GM19351 (cell line): ENCODE measurements around the gene CASTOR1.

Experiments
- ATAC-seq: cut with Tn5 transposase; IDR thresholded peaks from one replicate; pipeline ENCODE4 v1.9.1; 2021; ENCODE audit warnings: mild to moderate bottlenecking, moderate library complexity; ENCODE audit not compliant: unreplicated experiment

CASTOR1 gene

DNA sequence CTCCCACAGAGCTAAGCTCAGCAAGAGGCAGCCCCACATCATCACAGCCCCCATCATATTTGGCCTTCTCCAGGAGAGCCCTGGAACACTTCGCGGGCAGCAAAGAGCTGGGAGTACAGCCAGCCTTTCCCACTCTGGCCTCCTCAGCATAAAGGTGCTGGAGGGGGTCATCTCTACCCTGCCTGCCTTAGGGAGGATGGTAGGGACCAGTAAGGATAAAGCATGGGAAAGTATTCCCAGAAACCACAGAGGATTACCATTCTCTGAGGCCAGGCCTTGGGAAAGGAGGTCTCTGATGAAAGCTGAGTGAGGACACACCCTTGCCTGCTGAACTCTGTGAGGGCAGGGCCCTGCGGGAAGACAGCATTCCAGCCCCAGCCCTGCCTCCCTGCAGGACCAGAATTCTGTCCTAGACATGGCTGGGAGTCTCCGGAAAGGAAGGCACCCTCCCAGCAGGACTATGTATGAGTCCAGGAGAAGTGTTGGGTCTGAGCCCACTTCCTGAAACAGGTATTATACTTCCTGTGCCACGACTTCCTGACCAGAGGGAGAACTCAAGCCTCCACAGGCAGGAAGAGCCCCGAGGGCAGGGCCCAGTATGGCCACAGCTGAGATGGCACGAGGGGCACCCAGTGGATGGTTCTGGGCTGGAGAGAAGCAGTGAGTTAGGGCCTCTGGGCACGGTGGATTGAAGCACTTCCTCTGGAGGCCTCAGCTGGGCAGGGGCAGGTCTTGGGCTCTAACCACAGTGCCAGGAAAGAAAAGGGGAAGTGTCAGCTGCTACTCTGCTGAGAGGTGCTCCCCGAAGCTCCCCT, 12.9 kb upstream of the CASTOR1 start:
- no peak for ATAC-seq

DNA sequence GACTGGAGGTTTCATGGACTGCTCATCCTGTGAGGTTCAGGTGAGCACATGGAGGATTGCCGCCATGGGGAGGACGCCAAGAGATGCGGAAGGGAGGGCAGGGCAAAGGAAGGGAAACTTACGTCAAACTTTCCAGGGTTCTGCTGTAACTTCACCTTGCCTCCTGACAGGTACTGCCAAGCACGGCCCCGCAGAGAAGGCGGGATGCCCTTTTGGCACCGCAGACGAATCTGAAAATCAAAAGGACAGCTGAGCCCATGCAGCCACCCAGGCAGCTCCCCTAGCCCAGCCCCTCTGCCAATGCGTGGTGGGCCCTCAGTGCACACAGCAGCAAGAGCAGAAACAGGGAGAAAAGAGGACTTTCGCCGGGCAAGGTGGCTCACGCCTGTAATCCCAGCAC, 10.0 kb upstream of the CASTOR1 start:
- no peak for ATAC-seq

DNA sequence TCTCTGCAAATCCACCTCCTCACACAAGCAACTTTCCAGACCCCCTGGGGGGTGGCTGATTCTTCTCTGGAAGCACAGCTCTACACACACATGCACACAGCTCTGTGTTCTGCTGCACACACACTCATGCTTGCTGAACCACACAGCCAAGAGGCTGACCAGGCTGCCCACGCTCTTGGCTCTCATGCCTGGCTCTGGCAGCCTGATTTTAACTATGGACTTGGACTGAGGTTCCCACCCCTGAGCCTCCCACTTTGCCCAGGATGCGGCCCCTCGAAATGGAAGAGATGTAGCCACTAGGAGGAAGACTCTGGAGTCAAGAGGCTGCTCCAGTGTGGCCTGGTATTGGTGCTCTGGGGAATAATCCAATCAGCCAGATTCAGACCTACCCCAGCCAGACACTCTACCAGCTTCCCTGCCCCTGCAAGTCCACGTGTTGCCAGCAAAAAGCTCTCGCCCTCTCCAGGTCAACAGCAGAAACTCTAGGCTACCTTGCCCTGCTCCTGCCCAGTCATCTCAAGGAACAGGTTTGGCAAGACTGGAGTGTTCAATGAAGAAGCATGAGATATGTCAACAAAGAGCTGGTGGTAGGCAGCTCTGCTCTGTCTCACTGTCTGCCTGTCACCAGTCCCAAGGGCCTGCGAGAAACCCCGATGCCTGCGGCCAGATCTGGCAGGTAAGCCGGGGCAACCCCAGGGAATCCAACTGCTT, 8.8 kb upstream of the CASTOR1 start:
- no peak for ATAC-seq

DNA sequence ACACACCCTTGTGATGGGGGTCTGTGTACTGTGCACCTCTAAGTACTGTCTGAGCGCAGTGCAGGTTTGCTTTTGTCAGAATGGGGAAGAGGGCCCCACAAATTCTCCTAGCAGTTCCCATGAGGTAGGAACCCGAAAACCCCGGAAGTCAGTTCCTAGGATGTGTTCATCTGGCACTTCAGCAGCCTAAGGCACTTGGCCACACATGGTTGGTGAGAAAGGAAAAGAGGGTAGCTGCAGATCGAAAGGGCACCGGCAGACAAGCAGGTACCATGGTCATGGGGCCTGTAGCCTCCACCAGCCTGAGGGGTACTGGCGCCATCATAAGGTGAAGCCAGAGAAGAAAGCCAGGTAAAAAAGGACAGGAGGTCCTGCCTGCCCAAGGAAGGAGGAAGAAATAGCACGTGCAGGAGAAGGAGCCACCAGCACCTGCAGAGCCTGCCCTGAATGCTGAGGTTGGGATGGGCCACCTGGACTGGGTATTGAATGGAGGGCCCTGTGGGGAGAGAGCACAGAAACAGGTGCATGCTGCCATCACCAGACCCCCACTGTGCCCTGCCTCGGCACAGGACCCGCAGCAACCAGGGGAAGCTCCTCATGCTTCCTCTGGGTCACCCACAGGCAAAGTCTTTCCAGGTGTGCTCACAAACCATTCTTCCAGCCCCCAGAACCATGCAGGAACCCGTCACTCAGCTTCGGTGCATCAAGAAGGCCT, 8.1 kb upstream of the CASTOR1 start:
- no peak for ATAC-seq

DNA sequence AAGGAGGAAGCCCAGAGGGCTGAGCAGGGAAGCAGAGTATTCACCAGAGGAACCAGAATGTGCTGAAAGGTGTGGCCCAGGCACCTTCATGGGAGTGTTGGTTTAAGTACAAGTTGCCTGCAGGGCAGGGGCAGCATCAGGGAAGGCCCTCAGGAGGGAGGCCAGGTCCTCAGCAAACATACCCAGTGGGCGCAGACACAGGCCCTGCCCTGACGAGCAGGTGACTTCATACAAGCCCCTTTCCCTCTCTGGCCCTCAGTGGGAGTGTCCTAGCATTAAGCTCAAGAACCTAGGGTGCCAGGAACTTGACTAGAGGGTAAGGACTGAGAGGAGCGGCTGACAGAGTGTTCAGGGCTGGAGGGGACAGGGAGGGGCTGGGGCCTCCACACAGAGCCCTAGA, 7.5 kb upstream of the CASTOR1 start:
- ATAC-seq, result no peak

DNA sequence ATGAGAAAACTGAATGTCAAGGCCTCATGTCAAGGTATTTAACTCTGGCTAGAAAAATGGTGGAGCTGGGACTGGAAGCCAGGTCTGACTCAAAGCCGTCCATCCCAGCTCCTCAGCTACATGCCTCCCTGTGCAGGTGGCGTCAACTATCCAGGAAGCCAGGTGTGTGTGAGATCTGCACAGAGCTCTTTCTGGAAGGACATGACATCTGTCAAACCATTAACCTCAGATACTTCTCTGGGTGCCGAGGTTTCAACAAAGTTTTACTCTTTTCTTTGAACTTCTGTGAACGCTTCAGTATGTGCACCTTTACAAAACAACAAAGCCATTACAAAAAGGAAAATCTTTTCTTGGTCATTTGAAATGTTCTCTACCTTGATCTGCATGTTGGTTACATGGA, 7.0 kb upstream of the CASTOR1 start:
- ATAC-seq, result no peak

DNA sequence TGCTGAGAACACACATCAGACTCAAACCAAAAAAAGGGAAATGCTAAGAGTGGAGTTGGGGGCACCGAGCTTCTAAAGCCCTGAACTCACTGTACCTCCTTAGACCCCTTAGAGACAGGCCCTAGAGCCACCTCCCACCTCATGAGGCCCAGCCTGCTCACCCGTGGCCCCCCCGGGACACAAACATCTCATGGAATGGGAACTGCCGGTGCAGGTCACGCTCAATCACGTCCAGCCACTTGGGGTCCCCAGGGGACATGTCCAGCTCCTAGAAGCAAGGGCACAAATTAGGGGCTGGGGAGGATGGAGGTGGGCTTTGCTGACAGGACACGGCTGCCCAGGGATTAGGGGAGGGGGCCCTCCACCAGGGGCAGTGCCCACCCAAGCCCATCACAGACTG, 6.3 kb upstream of the CASTOR1 start:
- ATAC-seq, result no peak

DNA sequence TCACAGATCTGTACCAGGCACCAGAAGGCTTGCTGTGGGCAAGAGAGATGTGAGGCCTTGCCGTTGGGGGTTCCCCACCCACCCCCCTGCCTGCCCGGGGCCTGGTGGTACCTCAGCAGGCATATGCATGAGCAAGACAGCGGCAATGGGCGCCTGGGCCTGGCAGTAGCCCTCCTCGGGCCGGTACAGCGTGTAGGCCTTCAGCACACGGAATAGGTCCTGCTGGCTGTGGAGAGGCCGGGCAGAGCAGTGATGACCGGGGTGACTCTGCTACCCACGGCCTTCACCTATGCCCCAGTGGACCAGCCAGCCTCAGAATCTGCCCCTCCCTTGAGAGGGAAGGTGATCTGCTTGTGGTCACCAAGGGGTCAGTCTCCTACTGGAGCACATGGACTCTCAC, 5.5 kb upstream of the CASTOR1 start:
- ATAC-seq, result no peak

DNA sequence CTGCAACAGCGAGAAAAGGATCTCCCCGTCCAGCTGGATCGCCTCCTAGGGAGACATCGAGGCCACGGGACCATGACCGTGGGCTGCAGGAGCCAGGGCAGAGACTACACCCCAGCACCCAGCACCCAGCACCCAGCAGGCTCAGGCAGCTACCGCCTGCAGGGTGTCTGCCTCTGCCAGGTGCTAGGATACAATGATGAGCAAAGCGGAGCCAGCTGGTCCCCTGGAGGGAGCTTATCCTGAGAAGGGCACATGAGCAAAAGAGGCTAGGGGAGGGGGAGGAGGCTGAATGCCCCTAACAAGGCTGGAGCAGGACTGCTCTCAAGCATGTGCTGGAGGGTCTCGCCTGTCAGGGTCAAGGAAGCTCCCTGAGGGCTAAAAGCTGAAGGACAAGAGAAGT, 4.8 kb upstream of the CASTOR1 start:
- no peak for ATAC-seq

DNA sequence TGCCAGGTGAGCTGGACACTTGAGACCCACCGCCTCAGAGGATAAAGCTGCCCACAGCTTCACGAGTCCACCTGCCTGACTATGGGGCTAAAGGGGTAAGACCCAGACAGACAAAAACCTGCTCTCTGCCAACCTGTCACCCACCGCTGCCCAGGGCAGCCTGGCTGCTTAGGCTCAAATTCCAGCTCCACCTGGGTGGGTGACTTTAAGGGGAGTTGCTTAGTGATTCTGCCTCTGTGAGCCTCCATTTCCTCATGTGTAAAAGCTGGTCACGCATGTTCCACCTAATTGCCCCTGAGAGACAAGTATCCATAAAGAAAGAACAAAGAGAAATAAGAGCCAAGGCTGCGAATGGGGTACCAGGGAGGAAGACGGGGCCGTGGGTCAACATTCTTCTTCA, 3.7 kb upstream of the CASTOR1 start:
- no peak for ATAC-seq

DNA sequence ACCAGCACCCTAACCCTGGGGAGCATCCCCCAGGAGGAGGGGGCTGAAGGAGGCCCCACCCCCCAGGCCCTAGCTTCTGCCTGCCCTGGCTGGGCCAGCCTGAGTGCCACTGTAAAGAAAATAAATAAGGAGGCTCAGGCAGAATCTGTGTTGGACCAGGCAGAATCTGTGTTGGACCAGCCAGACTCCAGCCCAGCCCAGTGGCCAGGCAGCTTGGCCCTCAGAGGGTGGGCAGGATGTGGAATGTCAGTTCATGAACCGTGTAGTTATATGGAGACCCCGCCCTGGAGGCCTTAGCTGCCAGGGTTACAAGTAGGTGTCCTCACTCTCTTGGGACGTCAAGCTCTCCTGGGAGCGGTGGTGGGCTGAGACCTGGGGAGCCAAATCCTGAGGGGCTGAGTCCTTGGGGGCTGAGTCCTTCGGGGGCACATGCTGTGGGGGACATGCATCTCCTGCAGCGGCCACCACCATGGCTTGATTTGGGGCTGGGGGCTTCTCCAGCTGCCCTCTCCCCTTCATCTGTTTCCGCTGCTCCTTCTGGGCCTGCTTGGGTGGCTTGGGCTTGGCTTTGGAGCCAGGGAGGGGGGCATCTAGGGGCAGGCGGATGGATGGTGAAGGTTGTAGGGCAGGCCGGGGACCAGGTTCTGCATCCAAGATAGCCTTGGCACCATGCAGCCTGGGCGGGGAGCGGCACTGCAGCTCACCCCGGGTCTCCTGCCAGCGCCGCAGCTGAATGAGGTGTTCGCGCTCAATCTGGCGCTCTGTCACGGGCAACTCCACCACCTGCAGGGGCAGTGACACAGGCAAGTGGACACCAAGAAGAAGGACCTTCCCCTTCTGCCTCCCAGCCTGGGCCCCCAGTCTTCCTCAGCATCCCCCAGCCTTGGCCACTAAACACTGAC, 3.0 kb upstream of the CASTOR1 start:
- ATAC-seq, result no peak

DNA sequence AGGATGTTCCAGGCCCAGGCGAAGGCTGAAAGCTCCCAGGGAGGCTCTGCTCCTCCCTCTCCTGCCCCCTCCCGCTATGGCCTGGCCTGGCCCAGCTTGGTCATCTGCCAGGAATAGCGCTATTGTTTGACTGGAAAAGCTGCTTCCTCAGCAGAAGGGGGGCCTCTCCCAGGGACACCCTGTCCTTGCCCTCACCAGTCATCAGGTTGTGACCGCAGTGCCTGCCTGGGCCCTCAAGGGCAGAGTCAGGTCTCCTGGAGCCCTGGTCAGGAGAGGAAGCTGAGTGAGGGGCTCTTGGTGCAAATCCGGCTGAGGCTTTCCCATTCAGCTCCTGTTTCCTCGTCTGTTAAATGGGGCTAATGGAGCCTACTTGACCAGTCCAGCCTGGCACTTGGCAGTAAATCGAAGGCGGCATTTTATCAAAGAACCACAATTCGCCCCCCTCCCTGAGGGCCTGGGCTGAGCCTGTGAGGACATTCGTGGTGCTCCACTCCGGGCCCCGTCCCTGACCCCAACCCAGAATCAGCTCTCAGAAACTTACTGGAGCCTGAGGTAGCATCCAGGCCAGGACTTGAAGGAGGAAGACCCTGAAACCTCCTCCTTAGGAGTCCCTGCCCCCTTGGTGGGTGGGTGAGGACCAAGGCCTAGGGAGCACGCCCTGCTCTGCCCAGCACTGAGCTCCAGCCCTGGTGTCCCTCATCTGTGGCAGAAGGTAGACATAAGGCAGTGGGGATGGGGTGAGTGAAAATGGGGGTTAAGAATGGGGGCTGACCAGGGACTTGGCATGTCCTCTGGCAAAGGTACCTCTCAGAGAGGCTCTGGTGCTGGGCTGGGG, 2.0 kb upstream of the CASTOR1 start:
- ATAC-seq, result no peak

DNA sequence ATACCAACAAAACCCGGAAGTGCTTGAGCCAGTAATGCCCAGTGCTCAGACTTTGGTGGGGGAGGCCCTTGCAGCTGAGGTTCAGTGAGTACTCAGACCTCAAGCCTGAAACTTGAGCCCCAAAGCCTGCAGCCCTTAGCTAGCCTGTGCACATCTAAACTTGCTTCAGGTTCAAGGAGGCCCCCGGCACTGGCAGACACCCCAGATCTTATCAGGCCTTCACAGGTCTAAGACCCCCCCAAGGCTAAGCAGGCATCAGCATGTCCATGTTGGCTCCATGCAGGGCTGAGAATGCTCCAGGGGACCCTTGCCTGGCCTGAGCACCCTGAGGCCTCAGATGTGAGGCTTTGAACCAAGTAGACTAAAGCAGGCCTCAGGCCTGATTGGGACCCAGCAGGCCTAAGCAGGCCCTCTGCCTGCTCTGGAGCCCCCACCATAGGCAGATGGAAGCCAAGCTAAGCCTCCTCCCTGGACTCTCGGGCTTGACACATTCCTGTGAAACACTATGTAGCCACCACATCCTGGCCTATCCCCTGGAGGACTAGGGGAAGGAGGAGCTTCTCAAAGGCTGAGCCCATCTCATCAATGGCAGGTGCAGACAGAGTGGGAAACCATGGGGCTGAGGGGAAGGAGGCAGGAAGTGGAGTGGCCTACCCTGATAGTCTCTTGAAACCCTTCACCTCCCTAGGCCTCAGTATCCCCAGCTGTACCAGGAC, 1.2 kb upstream of the CASTOR1 start:
- no peak for ATAC-seq

DNA sequence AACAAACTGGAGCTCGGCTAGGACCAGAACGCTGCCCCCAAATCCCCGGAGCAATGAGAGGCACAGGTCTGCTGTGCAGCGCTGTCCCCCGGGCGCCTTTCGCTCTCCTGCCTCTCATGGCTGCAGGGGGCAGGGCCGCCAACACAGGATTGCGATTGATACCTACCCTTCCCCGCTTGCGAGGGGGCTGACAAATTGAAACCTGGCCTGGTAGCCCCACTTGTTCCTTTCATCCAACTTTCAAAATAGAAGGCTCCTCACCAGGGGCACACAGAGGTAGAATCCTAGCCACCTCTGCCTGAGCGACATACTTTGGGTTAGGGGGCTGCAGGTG, 642 bp upstream of the CASTOR1 start:
- ATAC-seq, result no peak

DNA sequence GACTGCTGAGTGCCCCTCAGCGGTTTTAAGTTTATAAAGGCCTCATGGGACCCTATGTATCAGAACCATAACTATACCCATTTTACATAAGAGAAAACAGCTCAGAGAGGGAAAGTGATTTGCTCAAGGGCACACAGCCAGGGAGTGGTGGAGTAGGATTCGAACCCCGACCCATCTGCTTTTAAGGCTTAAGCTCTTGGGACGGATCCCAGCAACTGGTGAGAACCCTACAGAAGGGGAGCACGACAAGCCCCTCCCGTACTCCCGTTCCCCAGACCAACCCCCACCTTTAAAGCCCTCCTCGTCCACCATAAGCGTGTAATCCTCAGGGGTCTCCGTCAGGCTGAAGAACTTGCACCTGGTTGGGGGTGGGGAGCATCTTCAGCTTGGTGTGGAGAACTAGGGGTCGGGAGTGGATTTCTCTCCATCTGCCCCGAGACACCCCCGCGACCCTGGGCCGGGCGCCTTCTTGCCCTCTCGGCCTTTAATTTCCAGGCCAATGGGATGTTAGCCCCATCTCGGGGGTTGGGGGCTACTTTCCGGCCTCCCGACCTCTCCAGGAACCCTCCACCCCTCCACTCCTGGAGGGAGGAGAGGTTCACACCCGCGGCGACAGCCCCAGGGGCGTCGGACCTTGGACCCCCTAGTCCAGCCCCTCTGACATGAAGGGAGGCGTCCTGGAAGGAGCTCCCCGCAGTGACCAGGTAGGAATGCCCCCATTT, 725 bp downstream of the CASTOR1 start:
- ATAC-seq, result no peak

DNA sequence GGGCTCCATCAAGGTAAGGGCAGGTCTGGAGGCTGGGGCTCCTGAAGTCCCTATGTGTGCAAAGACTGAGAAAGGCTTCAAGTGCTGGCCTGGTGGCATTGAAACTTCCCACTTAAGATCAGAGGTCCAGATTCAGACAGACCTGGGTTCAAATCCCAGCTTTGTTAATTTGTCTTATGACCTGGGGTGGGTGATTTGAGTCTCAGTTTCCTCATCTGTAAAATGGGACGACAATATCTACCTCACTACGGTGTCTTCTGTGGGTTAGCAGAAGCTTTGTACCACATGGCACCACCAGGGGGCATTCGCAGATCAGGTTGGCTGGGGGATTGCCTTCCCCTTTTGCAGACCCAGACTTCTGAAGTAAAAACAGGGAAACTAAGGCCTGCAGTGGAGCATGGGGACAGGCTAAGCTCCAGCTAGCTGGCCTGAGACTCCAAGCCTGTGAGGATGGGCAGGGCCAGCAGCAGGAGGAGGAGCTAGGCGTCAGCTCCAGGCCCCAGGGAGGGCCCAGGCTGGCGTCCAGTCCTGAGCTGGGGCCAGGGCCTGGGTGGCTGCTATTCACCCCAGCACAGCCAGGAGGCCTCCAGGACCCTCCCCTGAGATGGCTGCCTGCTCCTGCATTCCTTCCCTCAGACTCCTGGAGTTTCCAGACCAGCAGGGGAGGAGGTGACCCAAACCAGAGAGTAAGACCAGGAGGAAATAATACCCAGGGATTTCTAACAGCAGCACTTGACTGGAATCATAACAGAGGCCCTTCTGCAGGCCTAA, 1.5 kb downstream of the CASTOR1 start:
- ATAC-seq, result no peak

DNA sequence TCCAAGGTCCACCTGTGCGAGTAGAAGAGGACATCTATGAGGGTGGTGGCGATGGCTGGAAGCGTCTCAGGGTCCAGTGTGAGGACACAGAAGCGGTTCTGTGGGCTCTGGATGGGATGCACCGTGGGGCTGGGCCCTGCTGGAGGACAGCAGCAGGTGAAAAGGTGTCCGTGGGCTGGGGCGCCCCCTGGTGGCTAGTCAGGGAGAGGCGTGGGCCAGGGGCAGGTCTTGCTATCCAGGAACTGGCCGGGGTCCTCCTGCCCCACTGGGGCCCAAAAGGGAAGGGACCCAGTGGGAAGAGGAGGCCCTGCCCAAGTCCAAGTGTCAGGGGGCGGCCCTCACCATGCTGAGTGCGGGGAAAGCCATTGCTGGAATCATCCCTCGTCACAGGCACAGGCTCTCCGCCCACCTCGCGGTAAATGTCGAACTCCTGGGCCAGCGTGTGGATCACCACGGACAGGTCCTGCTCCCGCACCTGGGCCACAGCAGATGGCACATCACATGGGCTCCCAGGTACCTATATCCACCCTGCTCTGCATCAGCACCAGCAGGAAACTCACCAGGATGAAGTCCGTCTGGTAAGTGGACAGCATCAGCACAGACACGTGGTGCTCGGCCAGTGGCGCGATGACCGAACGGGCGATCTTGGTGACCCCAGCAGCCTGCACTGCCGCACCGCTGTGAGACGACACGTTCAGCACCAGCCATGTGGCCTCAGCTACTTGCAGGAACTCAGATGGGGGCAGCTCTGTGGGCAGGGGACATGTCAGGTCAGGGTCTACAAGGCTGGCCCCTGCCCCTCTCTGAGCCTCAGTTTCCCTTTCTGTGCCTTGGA, 2.3 kb downstream of the CASTOR1 start:
- ATAC-seq, result no peak
